ENCODE measurements around the gene AGPAT4.

AGPAT4 gene

DNA sequence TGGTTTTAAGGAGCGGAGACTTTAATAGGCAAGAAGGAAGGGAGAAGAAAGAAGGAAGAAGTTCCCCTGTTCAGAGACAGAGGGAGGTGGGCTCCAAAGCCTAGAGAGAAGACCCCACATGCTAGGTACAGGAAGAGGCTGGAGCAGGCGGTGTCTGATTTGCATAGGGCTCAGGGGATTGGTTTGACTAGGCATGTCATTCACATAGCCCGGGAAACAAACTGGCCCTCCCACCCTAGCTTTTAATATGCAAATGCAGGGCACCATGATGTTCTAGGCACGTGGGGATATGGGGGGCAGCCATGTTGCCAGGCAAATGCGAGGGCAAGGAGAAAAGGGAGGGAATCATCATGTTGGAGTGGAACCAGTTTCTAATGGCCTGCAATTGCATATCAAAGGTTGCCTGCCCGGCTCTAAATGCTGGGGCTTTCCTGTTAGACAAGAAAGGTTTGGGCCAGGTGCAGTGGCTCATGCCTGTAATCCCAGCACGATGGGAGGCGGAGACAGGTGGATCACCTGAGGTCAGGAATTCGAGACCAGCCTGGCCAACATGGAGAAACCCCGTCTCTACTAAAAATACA lies 34.3 kb upstream of the AGPAT4 start:
- no peak for DNase-seq
- H3K9ac ChIP-seq (ENCODE audit: low read length), result no peak overlapping the region
- no peaks in the 10 kb centered on the region for H3K27me3 ChIP-seq (replicated peaks; ENCODE audit: insufficient read depth, low read length)
- no peaks in the 10 kb centered on the region for H3K9me3 ChIP-seq (replicated peaks; ENCODE audit: insufficient read depth, low read length)
- H3K4me1 ChIP-seq (ENCODE audit: low read length), result no peaks in the 10 kb centered on the region
- no peak overlapping the region for H2AFZ ChIP-seq (ENCODE audit: low read length)
- no peaks in the 10 kb centered on the region for H3K79me2 ChIP-seq (ENCODE audit: low read length)
- no peaks in the 10 kb centered on the region for H3K36me3 ChIP-seq (replicated peaks; ENCODE audit: insufficient read depth, low read length)
- no peaks in the 10 kb centered on the region for H3F3A ChIP-seq (ENCODE audit: insufficient read depth, low read length)
- no peaks in the 10 kb centered on the region for H3K9me2 ChIP-seq (replicated peaks; ENCODE audit: insufficient read depth, low read length)
- no peak overlapping the region for H3K27ac ChIP-seq (ENCODE audit: low read length)
- TF ChIP-seq EZH2 (optimal IDR thresholded peaks at IDR 0.05; ENCODE audit: low read depth, low read length), result no peak
- TF ChIP-seq EZH2phosphoT487 (IDR thresholded peaks at IDR 0.05; ENCODE audit: low read length), result no peak
- TF ChIP-seq, protein P1, sequence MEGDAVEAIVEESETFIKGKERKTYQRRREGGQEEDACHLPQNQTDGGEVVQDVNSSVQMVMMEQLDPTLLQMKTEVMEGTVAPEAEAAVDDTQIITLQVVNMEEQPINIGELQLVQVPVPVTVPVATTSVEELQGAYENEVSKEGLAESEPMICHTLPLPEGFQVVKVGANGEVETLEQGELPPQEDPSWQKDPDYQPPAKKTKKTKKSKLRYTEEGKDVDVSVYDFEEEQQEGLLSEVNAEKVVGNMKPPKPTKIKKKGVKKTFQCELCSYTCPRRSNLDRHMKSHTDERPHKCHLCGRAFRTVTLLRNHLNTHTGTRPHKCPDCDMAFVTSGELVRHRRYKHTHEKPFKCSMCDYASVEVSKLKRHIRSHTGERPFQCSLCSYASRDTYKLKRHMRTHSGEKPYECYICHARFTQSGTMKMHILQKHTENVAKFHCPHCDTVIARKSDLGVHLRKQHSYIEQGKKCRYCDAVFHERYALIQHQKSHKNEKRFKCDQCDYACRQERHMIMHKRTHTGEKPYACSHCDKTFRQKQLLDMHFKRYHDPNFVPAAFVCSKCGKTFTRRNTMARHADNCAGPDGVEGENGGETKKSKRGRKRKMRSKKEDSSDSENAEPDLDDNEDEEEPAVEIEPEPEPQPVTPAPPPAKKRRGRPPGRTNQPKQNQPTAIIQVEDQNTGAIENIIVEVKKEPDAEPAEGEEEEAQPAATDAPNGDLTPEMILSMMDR (IDR thresholded peaks at IDR 0.05; ENCODE audit: low read length), result no peak
- H3K4me3 ChIP-seq (ENCODE audit: low read length), result no peak overlapping the region
- H3K4me2 ChIP-seq (ENCODE audit: low read depth, low read length), result no peak overlapping the region
- no peaks in the 10 kb centered on the region for H4K20me1 ChIP-seq (ENCODE audit: insufficient read depth, low read length)

DNA sequence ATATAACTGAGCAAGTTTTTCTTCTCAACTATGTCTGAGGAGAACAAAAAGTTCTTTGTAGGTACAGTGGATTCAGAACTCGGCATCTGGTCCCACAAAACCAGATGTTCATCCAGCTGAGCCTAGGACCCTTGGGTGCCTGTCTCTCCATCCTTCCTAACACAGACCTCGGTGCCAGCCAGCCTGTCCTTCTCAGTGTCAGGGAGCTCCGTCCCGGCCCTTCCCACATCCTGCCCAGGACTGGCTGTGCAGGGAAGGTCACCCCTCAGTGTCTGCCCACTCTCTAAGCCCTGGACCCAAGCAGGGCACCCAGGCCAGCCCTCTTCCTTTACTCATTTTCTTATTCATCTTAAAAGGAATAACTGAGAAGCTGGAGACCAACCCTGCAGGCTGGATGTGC lies 32.0 kb upstream of the AGPAT4 start:
- H3K4me1 ChIP-seq (ENCODE audit: low read length), result no peaks in the 10 kb centered on the region
- no peaks in the 10 kb centered on the region for H3K79me2 ChIP-seq (ENCODE audit: low read length)
- no peak overlapping the region for H2AFZ ChIP-seq (ENCODE audit: low read length)
- no peaks in the 10 kb centered on the region for H3F3A ChIP-seq (ENCODE audit: insufficient read depth, low read length)
- no peaks in the 10 kb centered on the region for H3K9me3 ChIP-seq (replicated peaks; ENCODE audit: insufficient read depth, low read length)
- no peak for DNase-seq
- H3K27ac ChIP-seq (ENCODE audit: low read length), result no peak overlapping the region
- TF ChIP-seq EZH2phosphoT487 (IDR thresholded peaks at IDR 0.05; ENCODE audit: low read length), result no peak
- no peak for TF ChIP-seq EZH2 (optimal IDR thresholded peaks at IDR 0.05; ENCODE audit: low read depth, low read length)
- TF ChIP-seq, protein P1 (IDR thresholded peaks at IDR 0.05; ENCODE audit: low read length), result no peak
- H3K4me2 ChIP-seq (ENCODE audit: low read depth, low read length), result no peak overlapping the region
- no peaks in the 10 kb centered on the region for H3K9me2 ChIP-seq (replicated peaks; ENCODE audit: insufficient read depth, low read length)
- H4K20me1 ChIP-seq (ENCODE audit: insufficient read depth, low read length), result no peaks in the 10 kb centered on the region
- H3K4me3 ChIP-seq (ENCODE audit: low read length), result no peak overlapping the region
- no peaks in the 10 kb centered on the region for H3K27me3 ChIP-seq (replicated peaks; ENCODE audit: insufficient read depth, low read length)
- no peak overlapping the region for H3K9ac ChIP-seq (ENCODE audit: low read length)
- no peaks in the 10 kb centered on the region for H3K36me3 ChIP-seq (replicated peaks; ENCODE audit: insufficient read depth, low read length)

DNA sequence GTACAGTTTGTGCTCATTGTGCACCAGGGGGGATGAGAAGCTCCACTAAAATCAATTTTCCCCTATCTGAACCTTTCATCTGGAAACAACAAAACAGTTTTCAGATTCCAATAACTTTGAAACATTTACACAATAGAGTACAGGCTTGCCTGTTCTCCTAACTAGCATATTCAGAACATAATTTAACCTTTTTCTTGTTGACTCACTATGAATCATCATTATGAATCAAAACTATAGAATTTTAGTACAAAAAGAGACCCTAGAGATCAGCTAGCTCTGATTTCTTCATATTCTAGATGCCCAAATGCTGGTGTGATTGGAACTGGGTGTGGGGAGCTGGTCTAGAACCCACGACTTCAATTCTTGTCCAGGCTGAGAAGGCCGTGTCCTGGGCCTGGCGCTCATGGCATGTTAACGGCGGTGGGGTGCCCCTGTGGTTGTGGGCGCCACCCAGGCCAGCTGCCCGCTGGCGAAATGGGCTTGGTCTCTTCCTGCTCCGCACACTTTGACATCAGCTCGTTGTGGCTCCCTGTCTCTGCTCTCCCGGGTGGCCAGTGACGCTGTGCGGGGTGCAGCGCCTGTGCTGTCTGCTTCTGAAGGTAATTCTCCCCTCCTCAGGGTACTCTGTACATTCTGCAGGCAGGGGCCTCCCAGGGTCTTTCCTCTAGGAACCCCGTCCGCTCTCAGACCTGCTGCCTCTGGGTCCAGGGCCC lies 29.9 kb upstream of the AGPAT4 start:
- Histone ChIP-seq H2AFZ (ENCODE audit: low read length) (no peak overlapping the region), H3K79me2 (ENCODE audit: low read length) (no peaks in the 10 kb centered on the region), H3K4me1 (ENCODE audit: low read length) (no peaks in the 10 kb centered on the region), H3K4me2 (ENCODE audit: low read depth, low read length) (no peak overlapping the region), H3K4me3 (ENCODE audit: low read length) (no peak overlapping the region), H3K9ac (ENCODE audit: low read length) (no peak overlapping the region), H3F3A (ENCODE audit: insufficient read depth, low read length) (no peaks in the 10 kb centered on the region), H4K20me1 (ENCODE audit: insufficient read depth, low read length) (no peaks in the 10 kb centered on the region), H3K9me3 (replicated peaks; ENCODE audit: insufficient read depth, low read length) (no peaks in the 10 kb centered on the region), H3K9me2 (replicated peaks; ENCODE audit: insufficient read depth, low read length) (no peaks in the 10 kb centered on the region), H3K27me3 (replicated peaks; ENCODE audit: insufficient read depth, low read length) (no peaks in the 10 kb centered on the region), H3K27ac (ENCODE audit: low read length) (no peak overlapping the region), H3K36me3 (replicated peaks; ENCODE audit: insufficient read depth, low read length) (no peaks in the 10 kb centered on the region)
- no peak for DNase-seq
- TF ChIP-seq EZH2phosphoT487 (IDR thresholded peaks at IDR 0.05; ENCODE audit: low read length), result no peak
- TF ChIP-seq EZH2 (optimal IDR thresholded peaks at IDR 0.05; ENCODE audit: low read depth, low read length), result no peak
- TF ChIP-seq, protein P1 (IDR thresholded peaks at IDR 0.05; ENCODE audit: low read length), result no peak
